K562 (cell line): ENCODE measurements around the gene C15orf62. TPM values are rescaled to one million over a fixed set of nuclear protein-coding genes. Genes with fewer than 3 reads are reported as not detected.

Source experiments
- ATAC-seq: fragments of 200-7000 bp; cut with Tn5 transposase; 3 replicates; pipeline ENCODE4 v1.9.1; 2020; ENCODE audit warnings: moderate library complexity
- BruUV-seq: library from RNA; stranded (reverse); fragments of 400-500 nt; replicated peaks from 2 replicates; lab custom pipeline; 2021; lab: Mats Ljungman, UMichigan
- CTCF ChIA-PET: fragments of 300-600 bp; formaldehyde crosslinking; extraction: SDS; loops from one replicate; lab custom pipeline; 2021; ENCODE audit warnings: low intra/inter-chr PET ratio; lab: Yijun Ruan, JAX
- POLR2A ChIA-PET: fragments of 300-600, 350-650 bp; sonication (Branson Sonifier 250); formaldehyde crosslinking; extraction: SDS; loops from one replicate; lab custom pipeline; 2021; ENCODE audit warnings: antibody characterized with exemption, inconsistent platforms; lab: Yijun Ruan, JAX
- DNase-seq, 4 experiments: peaks; one replicate each; pipeline versions ENCODE4 v3.0.0 to v3.0.0-alpha.2; 2011 to 2018; ENCODE audit warnings: low spot score in 3 of 4, mixed read lengths in 3 of 4; ENCODE audit errors: extremely low read depth in 1 of 4
- FAIRE-seq: peaks from 2 replicates; lab custom pipeline; 2011; peaks lifted over from hg19 to GRCh38; lab: Jason Lieb, UNC
- H2AFZ ChIP-seq: 2 replicates; pipeline ENCODE4 v1.6.0; 2011; ENCODE audit warnings: low read depth, low read length, control low read depth, inconsistent platforms
- H3K27ac ChIP-seq: fragments of 200-600 bp; 3 replicates; pipeline ENCODE4 v1.8.0; 2011; ENCODE audit warnings: low read depth, mild to moderate bottlenecking, control low read depth, inconsistent platforms, low read length, moderate library complexity, mixed read lengths; ENCODE audit errors: extremely low read depth
- H3K27me3 ChIP-seq, 2 experiments: fragments of 300-600 bp in 1 of 2; 2 replicates in 1 of 2; 3 replicates in 1 of 2; pipeline versions ENCODE4 v1.6.0 to v1.8.0; 2011; ENCODE audit warnings: inconsistent platforms in 2 of 2, low read length in 2 of 2, mild to moderate bottlenecking in 1 of 2, mixed read lengths in 1 of 2, moderate library complexity in 1 of 2; ENCODE audit not compliant: control insufficient read depth in 2 of 2, insufficient read depth in 2 of 2
- H3K36me3 ChIP-seq: fragments of 300-600 bp; 3 replicates; pipeline ENCODE4 v1.8.0; 2011; ENCODE audit warnings: mild to moderate bottlenecking, low read length, inconsistent platforms; ENCODE audit not compliant: control insufficient read depth, insufficient read depth
- H3K4me1 ChIP-seq, 2 experiments: fragments of 200-600 bp in 1 of 2; replicated peaks in 1 of 2; 2 replicates in 1 of 2; 3 replicates in 1 of 2; pipeline versions ENCODE4 v1.5.1 to v1.8.0; 2011; ENCODE audit warnings: inconsistent platforms in 2 of 2, low read length in 2 of 2, mild to moderate bottlenecking in 1 of 2, mixed read lengths in 1 of 2, moderate library complexity in 1 of 2; ENCODE audit not compliant: control insufficient read depth in 2 of 2, insufficient read depth in 2 of 2
- H3K4me2 ChIP-seq: 2 replicates; pipeline ENCODE4 v1.6.1; 2011; ENCODE audit warnings: low read length, control low read depth, inconsistent platforms, mixed read lengths; ENCODE audit not compliant: insufficient read depth
- H3K4me3 ChIP-seq: fragments of 200-600 bp; sonication (generic), shearing (Covaris generic); 2 replicates; pipeline ENCODE4 v1.5.1; 2016; ENCODE audit warnings: control low read depth, inconsistent platforms
- H3K79me2 ChIP-seq: fragments of 200-600 bp; 3 replicates; pipeline ENCODE4 v1.8.0; 2011; ENCODE audit warnings: low read length, inconsistent platforms; ENCODE audit not compliant: control insufficient read depth, insufficient read depth
- H3K9ac ChIP-seq, 2 experiments: 2 replicates each; pipeline versions ENCODE4 v1.6.0 to v1.6.1; 2011; ENCODE audit warnings: low read depth in 2 of 2, low read length in 2 of 2, control low read depth in 1 of 2, inconsistent platforms in 1 of 2, mild to moderate bottlenecking in 1 of 2, mixed read lengths in 1 of 2; ENCODE audit not compliant: insufficient read depth in 1 of 2
- H3K9me1 ChIP-seq: one replicate; pipeline ENCODE4 v1.6.0; 2011; ENCODE audit warnings: inconsistent platforms, mild to moderate bottlenecking, low read length, moderate library complexity; ENCODE audit not compliant: control insufficient read depth, insufficient read depth
- H3K9me3 ChIP-seq: replicated peaks from 2 replicates; pipeline ENCODE4 v1.5.1; 2011; ENCODE audit warnings: low read depth, low read length, inconsistent platforms; ENCODE audit not compliant: control insufficient read depth, insufficient read depth
- H4K20me1 ChIP-seq: replicated peaks from 2 replicates; pipeline ENCODE4 v1.6.1; 2011; ENCODE audit warnings: low read length, inconsistent platforms, mixed read lengths; ENCODE audit not compliant: control insufficient read depth, insufficient read depth
- BCOR ChIP-seq: fragments of 450-650 bp; IDR thresholded peaks from 2 replicates; pipeline ENCODE4 v1.6.1; 2016
- EHMT2 ChIP-seq: fragments of 450-650 bp; IDR thresholded peaks from 2 replicates; pipeline ENCODE4 v1.6.1; 2018; ENCODE audit warnings: antibody characterized with exemption
- FIP1L1 ChIP-seq: fragments of 200-400 bp; formaldehyde crosslinking; IDR thresholded peaks from 2 replicates; pipeline ENCODE4 v1.6.1; 2018; ENCODE audit warnings: mild to moderate bottlenecking, low read depth, low read length; ENCODE audit not compliant: poor library complexity, severe bottlenecking
- FOXM1 ChIP-seq, 2 experiments: fragments of 450-650 bp in 1 of 2; sonication (generic) in 1 of 2; formaldehyde crosslinking in 1 of 2; IDR thresholded peaks; 2 replicates each; pipeline versions ENCODE4 v1.6.1 to v1.9.0; 2017 to 2022; ENCODE audit warnings: low read depth in 2 of 2, mild to moderate bottlenecking in 2 of 2, missing genetic modification reagents in 1 of 2, moderate library complexity in 1 of 2
- GTF2A2 ChIP-seq: IDR thresholded peaks from 2 replicates; pipeline ENCODE4 v1.6.1; 2016; ENCODE audit warnings: mild to moderate bottlenecking, missing genetic modification characterization, missing compliant biosample characterization
- ZNF57 ChIP-seq: fragments of 450-650 bp; formaldehyde crosslinking; IDR thresholded peaks from 2 replicates; pipeline ENCODE4 v1.4.0; 2020; ENCODE audit warnings: mild to moderate bottlenecking, moderate library complexity
- WGBS: fragments of 100-300 bp; shearing (Covaris generic); methylation state at CpG from one replicate; pipeline ENCODE4 v1.1.6; 2016; ENCODE audit warnings: low coverage, mixed read lengths; ENCODE audit not compliant: insufficient coverage; ENCODE audit errors: missing lambda C conversion rate; 5-methylcytosine and 5-hydroxymethylcytosine counted together
- in situ Hi-C: fragments of 300-500 bp; cut with MboI; formaldehyde crosslinking; loops from 4 replicates; pipeline ENCODE4 v1.15.0; 2018; ENCODE audit warnings: inconsistent platforms, mixed read lengths
- intact Hi-C: fragments of 100-400 bp; cut with micrococcal nuclease; formaldehyde crosslinking; loops from 2 replicates; pipeline ENCODE4 v1.14.2; 2022
- polyA plus RNA-seq, 8 experiments: library from polyadenylated mRNA; depleted of rRNA in 4 of 8; stranded (reverse) in 5 of 8; unstranded in 3 of 8; fragments of >200 nt; fragmentation: Nextera tagmentation in 2 of 8; fragmentation: Illumina TruSeq in 1 of 8; extraction: Ambion mirVana in 2 of 8; extraction: Trizol in 1 of 8; gene quantifications; 2 replicates each; pipeline versions ENCODE4 v1.2.1 to v1.2.3, GENCODE V29; 2011 to 2014; ENCODE audit warnings: inconsistent platforms in 1 of 8, missing spikeins in 1 of 8
- total RNA-seq, 7 experiments: library from RNA; depleted of rRNA in 6 of 7; stranded (reverse); fragments of >200 nt in 6 of 7; fragmentation: Illumina TruSeq in 2 of 7; extraction: Trizol in 2 of 7; gene quantifications; 2 replicates each; pipeline versions ENCODE4 v1.2.1 to v1.2.3, GENCODE V29; 2011 to 2021; ENCODE audit warnings: low replicate concordance in 1 of 7
- TF ChIP-seq, protein P1 (sequence below): fragments of 250-450 bp; sonication (Bioruptor Pico); IDR thresholded peaks from 2 replicates; pipeline ENCODE4 v1.8.0; 2021; ENCODE audit warnings: borderline replicate concordance, mild to moderate bottlenecking, moderate library complexity; ENCODE audit not compliant: poor library complexity, severe bottlenecking
- TF ChIP-seq, protein P2 (sequence below), 3 experiments: IDR thresholded peaks in 2 of 3; conservative IDR thresholded peaks in 1 of 3; 2 replicates each; pipeline ENCODE4 v1.5.1; 2011 to 2012; ENCODE audit warnings: low read length in 3 of 3, mild to moderate bottlenecking in 3 of 3, control low read depth in 2 of 3, improper control_type of control experiment in 1 of 3, inconsistent platforms in 1 of 3, low read depth in 1 of 3, mixed read lengths in 1 of 3, moderate library complexity in 1 of 3; ENCODE audit not compliant: insufficient read depth in 2 of 3

Gene C15orf62
- total and polyA plus RNA-seq, 9 of the 15 experiments (the other 6 are each of a cell fraction or from before 2014, with no cell fraction given), result 0.01 to 0.76 (median 0.30) TPM; not detected in 1

- TF ChIP-seq, protein P1, sequence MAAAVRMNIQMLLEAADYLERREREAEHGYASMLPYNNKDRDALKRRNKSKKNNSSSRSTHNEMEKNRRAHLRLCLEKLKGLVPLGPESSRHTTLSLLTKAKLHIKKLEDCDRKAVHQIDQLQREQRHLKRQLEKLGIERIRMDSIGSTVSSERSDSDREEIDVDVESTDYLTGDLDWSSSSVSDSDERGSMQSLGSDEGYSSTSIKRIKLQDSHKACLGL, result no peak
- TF ChIP-seq, all 486 proteins: peak for 0
Observed at GRCh38 chr15:40799523-40799922, 29.7 kb downstream of the C15orf62 start (continued).

DNA sequence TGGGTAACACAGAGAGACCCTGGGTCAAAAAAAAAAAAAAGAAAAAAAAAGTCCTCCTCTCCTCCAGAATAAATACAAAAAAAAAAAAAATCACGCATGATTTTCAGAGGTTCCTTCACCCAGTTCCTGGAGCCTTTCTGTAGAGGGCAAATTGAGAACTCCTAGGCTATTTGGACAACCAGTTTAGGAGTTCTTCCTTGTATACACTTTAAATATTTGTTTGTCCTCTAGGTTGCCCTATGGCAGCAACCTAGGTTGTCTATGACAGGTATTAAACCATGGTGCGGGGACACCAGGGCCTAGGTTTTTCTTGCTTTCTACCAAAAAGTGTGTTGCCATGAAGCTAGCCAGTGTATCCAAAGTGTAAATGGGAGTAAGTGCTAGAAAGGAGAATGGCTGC lies 33.3 kb downstream of the C15orf62 start:
- H3K79me2 ChIP-seq, result peaks cover 19% of the 10 kb centered on the region
- H3K4me2 ChIP-seq, result no peak overlapping the region
- no peaks in the 10 kb centered on the region for H4K20me1 ChIP-seq
- H3K27ac ChIP-seq, result no peak overlapping the region
- in situ Hi-C loops (no loop called here), intact Hi-C loops (no loop called here)
- ATAC-seq, result no peak
- WGBS, result 83% methylated on average over 2 of the region's 2 CpGs
- H3K27me3 ChIP-seq, result no peaks in the 10 kb centered on the region
- H3K9me1 ChIP-seq, result peaks cover 3% of the 10 kb centered on the region
- peaks cover 15% of the 10 kb centered on the region; the same call in 2 of the 3 replicates for H3K36me3 ChIP-seq
- H2AFZ ChIP-seq, result no peak overlapping the region
- no TSS peak for BruUV-seq
- DNase-seq, result no peak
- H3K9ac ChIP-seq, result no peak overlapping the region
- ChIA-PET POLR2A (interaction anchor here (0.6 to 1.3 kb wide), 2 partner anchors 18 to 459 kb away, joined by 3 read pairs; no protein-coding TSS in a partner anchor), CTCF (no interaction called here)
- TF ChIP-seq BCOR, result no peak
- FAIRE-seq, result no peak
- no peak overlapping the region for H3K4me3 ChIP-seq
- H3K4me1 ChIP-seq, result peaks cover 7 to 11% of the 10 kb centered on the region in 2 experiments; a peak in 4 of 5 replicates
- no peaks in the 10 kb centered on the region; the same call in 1 of the 2 replicates for H3K9me3 ChIP-seq

DNA sequence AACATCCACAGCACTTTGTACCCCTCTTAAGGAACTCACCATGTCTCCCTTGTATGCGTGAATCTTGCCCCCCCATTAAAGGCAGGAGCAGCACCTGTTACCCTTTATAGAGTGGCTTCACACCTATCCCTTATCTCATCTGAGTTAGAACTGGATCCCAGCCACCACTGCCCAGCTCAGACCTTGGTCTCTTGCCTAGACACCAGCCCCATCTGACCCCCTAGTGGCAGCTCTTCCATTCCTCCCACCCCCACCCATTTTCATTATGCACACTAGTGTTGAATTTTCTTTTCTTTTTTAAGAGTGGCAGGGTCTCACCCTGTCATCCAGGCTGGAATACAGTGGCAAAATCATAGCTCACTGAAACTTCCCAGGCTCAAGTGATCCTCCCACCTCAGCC lies 33.9 kb downstream of the C15orf62 start:
- no TSS peak for BruUV-seq
- peaks cover 15% of the 10 kb centered on the region; the same call in 2 of the 3 replicates for H3K36me3 ChIP-seq
- H3K9me3 ChIP-seq, result no peaks in the 10 kb centered on the region; the same call in 1 of the 2 replicates
- peaks cover 12 to 13% of the 10 kb centered on the region in 2 experiments; a peak in 4 of 5 replicates for H3K4me1 ChIP-seq
- no peak overlapping the region for H3K27ac ChIP-seq
- FAIRE-seq (no peak), ATAC-seq (no peak), DNase-seq (peak in 1 of 4 experiments; percentile 33)
- ChIA-PET POLR2A (interaction anchor here (0.5 to 0.7 kb wide), 2 partner anchors 57 to 172 kb away, joined by 3 read pairs; no protein-coding TSS in a partner anchor), CTCF (no interaction called here)
- no peaks in the 10 kb centered on the region for H3K27me3 ChIP-seq
- H3K4me3 ChIP-seq, result no peak overlapping the region
- H3K79me2 ChIP-seq, result peaks cover 19% of the 10 kb centered on the region
- in situ Hi-C loops (no loop called here), intact Hi-C loops (no loop called here)
- no peak overlapping the region for H3K4me2 ChIP-seq
- 100% methylated on average over 1 of the region's 1 CpG for WGBS
- no peaks in the 10 kb centered on the region for H4K20me1 ChIP-seq
- TF ChIP-seq FOXM1 (IDR thresholded peaks at IDR 0.05; ENCODE audit: low read depth) (no peak), FOXM1 (CRISPR knock-in tag; IDR thresholded peaks at IDR 0.05; ENCODE audit: low read depth) (no peak), GTF2A2 (tag) (no peak), ZNF57 (CRISPR knock-in tag) (no peak), EHMT2 (no peak), FIP1L1 (no peak)
- TF ChIP-seq, protein P2, sequence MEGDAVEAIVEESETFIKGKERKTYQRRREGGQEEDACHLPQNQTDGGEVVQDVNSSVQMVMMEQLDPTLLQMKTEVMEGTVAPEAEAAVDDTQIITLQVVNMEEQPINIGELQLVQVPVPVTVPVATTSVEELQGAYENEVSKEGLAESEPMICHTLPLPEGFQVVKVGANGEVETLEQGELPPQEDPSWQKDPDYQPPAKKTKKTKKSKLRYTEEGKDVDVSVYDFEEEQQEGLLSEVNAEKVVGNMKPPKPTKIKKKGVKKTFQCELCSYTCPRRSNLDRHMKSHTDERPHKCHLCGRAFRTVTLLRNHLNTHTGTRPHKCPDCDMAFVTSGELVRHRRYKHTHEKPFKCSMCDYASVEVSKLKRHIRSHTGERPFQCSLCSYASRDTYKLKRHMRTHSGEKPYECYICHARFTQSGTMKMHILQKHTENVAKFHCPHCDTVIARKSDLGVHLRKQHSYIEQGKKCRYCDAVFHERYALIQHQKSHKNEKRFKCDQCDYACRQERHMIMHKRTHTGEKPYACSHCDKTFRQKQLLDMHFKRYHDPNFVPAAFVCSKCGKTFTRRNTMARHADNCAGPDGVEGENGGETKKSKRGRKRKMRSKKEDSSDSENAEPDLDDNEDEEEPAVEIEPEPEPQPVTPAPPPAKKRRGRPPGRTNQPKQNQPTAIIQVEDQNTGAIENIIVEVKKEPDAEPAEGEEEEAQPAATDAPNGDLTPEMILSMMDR (IDR thresholded peaks at IDR 0.05 in 2 of 3, conservative IDR thresholded peaks at IDR 0.05 in 1 of 3; ENCODE audit: insufficient read depth in 2 of 3, low read depth in 1 of 3, low read length in 3 of 3), result peak in 2 of 3 experiments; percentile 4 to 27; a peak in 1 of 6 replicates
- H3K9ac ChIP-seq, result no peak overlapping the region
- H3K9me1 ChIP-seq, result peaks cover 3% of the 10 kb centered on the region
- H2AFZ ChIP-seq, result no peak overlapping the region
